NCI-H2029 (cell line): ENCODE results near the gene PTPN22.
A peak's percentile ranks its signal among the peaks of the same experiment; 100 is the strongest.
"Not testable (repeated sequence)": the region's sequence is repeated elsewhere in the genome, so short reads cannot be mapped to it uniquely, and the experiment has no call there.

ENCODE experiments used
- DNase-seq: peaks from one replicate; lab custom pipeline; 2025; lab: John Stamatoyannopoulos, UW

The PTPN22 gene

DNA sequence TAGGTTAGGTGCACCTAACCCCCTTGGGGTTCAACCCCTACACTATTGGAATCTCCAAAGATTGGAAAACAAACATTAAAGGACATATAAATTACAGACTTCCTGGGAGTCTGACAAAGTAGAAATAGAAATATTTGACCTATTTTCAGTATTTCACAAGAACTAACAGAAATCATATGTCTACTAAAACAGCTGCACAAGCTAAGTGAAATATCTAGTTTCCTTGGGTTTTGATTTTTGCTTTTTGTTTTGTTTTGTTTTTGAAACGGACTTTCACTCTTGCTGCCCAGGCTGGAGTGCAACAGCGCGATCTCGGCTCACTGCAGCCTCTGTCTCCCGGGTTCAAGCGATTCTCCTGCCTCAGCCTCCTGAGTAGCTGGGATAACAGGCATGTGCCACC is 18.8 kb downstream of the PTPN22 start:
- not testable (repeated sequence) for DNase-seq

DNA sequence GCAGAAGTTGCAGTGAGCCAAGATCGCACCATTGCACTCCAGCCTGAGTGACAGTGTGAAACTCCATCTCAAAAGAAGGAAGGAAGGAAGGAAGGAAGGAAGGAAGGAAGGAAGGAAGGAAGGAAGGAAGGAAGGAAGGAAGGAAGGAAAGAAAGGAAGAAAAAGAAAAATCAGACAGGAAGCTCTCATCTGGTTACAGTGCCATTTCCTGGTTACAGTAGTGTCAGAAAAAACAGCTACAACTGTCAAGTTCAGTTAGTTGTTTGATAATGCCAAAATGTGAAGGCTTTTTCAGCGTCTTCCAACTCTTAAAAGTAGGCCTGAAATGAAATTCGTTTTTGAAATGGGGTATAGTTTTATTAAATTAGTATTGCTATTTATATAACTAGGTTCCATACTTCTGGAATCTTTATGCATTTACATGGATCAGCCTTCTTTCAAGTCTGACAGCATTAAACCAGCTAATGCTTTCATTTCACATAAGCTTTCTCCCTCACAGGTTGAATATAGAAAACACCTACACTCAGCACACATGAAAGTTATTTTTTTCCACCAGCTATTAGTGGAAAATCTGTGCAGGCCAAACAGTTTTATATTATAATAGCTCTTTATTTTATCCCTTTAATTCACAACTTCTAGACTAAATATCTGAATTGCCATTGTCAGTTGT is 21.2 kb downstream of the PTPN22 start:
- DNase-seq: no peak

DNA sequence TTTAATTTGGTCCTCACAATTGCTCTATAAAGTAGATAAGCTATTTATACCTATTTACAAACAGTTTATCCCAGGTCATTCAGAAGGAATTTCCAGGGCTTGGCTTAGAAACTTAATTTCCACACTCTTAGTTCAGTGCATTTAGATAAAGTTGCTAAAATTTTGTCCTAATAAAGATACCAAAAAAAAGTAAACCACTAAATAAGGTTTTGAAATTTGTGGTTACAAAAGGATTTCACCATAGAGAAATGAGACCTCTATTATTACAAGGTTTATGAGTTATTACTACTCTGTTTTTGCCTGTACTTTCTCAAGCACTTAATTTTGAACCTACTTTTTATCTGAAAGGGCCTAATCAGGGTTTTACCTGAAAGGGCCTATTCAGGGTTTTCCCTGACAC is 22.4 kb downstream of the PTPN22 start:
- DNase-seq: no peak

DNA sequence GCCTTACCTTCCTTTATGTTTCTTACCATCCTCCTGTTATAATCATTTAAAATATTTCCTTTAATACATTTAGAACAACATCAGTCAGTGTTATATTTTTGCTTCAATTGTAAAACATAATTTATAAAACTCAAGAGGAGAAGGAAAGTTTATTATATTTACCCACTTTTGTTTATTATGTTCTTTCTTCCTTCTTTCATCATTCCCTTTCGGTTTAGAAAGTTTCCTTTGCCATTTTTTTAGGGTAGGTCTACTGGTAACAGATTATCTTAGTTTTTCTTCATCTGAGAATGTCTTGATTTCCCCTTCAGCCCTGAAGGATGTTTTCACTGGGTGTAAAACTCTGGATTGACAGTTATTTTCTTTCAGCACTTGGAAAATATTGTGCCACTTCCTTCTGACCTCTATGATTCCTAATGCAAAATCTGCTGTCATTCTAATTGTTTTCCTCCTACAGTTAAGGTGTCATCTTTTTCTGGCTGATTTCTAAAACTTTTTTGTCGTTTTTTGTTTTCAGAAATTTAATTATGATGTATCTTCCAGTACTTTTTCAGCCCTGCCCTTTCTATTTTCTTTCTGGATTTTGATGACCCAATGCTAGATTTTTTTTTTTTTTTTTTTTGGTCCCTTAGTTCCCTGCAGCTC is 25.0 kb downstream of the PTPN22 start:
- no peak for DNase-seq

DNA sequence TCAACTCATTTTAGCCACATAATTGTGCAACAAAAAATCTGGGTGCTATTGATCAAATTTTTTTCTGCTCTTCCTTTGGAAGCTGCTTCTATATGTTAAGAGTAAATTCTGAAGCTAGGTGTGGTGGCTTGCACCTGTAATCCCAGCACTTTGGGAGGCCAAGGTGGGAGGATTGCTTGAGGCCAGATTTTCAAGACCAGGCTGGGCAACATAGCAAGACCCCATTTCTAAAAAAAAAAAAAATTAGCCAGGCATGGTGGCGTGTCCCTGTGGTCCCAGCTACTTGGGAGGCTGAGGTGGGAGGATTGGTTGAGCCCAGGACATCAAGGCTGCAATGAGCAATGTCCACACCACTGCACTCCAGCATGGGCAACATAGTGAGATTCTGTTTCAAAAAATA is 35.0 kb downstream of the PTPN22 start:
- no peak for DNase-seq

DNA sequence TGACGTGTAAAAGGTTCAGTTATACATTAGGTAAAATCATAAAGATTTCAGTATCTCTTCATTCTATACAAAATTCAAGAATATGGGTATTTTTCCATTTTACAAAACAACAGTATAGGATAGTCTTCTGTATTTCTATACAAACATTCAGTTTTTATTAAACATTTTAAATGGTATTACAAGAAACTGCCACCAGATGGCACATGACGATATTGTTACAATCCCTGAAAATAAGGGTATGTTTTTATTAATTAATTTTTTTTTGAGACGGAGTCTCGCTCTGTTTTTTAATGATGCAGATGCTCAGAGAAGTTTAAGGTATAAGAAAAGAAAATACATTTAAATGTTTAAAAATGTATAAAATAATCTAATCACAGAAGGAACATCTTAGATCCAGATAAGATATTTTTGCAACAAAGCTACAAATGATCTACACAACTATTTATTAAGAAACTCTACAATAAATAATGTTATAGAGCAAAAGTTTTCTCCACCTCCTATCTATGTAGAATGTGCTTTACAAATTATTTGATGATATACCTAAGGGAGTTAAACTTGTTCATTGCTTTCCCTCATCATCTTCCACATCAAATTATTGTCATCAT is 35.7 kb downstream of the PTPN22 start:
- DNase-seq: peak; percentile 12

DNA sequence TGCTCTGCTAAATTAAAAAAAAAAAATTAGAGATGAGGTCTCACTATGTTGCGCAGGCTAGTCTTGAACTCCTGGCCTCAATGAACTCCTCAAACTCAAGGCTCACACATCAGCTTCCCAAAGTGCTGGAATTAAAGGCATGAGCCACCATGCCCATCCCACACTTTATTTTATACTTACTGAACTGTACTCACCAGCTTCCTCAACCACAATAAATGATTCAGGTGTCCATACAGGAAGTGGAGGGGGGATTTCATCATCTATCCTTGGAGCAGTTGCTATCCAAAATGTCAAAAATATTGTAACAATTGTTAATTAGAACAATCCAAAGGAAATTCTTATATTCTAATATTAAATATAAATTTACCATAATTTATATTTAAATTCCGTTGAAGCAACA is 36.8 kb downstream of the PTPN22 start:
- DNase-seq: no peak

DNA sequence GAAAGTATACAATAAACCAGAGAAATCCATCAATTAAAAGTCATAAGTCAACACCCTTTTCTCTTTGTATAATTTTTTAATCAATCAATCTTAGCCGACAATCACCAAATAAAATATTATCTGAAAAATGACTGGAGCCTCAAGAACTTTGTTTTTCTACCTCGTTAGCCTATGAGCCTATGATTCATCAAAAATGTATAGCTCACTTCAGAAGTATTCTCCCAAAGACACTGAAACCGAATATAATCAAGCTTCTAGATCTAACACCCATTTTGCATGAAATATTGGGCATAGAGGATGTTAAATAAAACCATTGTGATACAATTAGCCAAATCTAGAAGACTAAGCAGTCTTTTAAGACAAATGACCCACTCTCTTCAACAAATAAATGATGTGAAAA is 41.5 kb downstream of the PTPN22 start:
- DNase-seq: no peak

DNA sequence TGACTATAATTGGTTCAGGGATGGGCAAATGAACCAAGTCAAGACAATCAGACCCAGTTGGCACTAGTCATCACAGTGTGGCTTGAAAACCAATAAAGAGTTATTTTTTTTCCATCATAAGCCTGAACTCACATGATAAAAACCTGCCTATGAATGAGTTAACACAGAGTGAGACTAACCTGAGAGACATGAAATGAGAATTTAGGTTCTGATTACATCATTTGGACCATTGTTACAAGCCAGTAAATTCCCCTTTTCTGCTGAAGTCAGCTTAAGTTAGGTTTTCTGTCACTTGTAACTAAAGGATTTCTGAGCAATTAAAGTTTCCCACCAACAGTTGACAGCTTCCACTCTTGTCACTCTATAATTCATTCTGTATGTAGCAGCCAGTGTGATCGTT is 49.6 kb downstream of the PTPN22 start:
- no peak for DNase-seq

DNA sequence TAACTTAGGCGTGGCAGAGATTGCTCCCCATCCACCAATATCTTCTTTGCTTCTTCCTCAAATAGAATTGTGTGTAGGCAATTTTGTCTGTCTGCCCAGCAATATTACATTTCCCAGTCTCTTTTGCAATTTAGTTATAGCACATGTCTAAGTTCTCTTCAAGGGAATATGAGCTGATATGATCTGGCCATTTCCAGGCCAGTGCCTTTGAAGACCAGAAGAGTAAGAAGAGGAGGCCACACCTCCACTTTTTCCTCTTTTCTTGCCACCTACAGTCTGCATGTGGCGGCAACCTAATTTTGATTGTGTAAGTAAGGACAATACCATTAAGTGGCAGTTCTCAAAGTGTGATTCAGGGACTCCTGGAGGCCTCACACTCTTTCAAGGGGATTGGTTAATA is 52.9 kb downstream of the PTPN22 start:
- no peak for DNase-seq

DNA sequence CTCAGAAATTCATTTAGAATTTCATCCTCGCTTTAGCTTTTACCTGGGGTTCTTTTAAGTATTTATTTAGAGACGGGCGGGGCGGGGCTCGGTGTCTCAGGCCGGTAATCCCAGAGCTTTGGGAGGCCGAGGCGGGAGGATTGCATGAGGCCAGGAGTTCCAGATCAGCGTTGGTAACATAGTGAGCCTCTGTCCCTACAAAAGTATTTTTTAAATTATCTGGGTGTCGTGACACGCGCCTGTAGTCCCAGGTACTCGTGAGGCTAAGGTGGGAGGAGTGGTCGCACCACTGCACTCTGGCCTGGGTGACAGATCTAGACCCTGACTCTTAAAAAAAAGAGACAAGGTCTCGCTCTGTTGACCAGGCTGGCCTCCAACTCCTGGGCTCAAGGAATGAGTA is 58.3 kb downstream of the PTPN22 start:
- no peak for DNase-seq

DNA sequence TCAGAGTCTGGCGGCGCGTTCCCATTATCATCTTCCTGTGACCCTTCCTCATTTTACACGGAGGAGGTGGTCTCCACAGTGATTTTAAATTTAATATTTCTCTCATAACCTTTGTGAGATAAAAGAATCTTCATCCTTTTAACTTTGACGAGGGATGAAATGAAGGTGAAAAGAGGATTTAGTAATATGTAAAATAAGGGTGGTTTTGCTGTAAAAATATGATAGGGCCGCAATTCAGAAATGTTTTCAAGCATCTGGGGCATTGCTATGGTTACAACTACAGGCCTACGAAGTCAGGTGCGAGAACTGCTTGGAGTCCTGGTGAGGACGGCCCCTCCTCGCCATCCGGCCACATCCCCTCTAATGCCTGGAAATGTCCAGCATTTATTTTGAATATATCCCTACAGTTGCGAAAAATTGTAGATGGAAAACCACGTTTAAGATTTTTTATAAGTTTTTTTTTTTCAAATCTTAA is 58.8 kb downstream of the PTPN22 start:
- no peak for DNase-seq

DNA sequence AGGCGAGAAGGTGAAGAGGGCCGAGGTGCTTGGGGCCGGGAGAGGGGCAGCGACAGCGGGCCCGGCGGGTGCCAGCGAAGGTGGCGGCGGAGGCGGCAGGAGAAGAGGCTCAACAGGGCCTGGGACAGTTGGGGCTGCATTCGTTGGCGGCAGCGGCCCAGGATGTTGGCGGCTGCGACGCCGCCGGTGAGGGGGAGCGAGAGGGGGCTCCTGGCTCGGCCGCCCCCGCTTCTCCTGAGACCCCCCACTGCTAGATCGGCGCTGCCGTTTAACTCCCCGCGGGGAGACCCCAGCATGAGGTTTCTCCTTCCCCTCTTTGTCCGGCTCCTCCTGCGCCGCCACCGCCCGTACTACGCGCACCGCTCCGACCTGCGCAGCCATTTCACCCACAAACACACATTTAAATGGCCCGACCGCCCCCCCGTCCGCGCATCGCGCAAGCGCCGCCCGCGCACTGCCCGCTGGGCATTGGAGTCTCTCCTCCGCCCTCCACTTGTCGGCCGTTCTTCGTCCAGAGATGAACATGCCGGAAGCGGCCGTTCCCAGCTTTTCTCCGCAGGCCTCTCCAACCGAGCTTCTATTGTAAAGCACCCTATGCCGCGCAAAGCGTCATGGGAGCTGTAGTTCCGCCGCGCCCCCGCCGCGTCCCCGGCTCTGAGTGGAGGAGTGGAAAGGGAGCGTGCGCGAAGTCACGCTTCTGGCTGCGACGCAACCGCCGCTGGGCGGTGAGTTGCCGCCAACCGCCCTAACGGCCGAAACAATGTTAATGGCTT is 59.4 kb downstream of the PTPN22 start, which contains the start of gene RSBN1:
RSBN1 (minus strand) TSS at position 589 of the 773 bp plus-strand sequence; CDS start at position 525, 64 bp downstream.
- peak; percentile 98 for DNase-seq

DNA sequence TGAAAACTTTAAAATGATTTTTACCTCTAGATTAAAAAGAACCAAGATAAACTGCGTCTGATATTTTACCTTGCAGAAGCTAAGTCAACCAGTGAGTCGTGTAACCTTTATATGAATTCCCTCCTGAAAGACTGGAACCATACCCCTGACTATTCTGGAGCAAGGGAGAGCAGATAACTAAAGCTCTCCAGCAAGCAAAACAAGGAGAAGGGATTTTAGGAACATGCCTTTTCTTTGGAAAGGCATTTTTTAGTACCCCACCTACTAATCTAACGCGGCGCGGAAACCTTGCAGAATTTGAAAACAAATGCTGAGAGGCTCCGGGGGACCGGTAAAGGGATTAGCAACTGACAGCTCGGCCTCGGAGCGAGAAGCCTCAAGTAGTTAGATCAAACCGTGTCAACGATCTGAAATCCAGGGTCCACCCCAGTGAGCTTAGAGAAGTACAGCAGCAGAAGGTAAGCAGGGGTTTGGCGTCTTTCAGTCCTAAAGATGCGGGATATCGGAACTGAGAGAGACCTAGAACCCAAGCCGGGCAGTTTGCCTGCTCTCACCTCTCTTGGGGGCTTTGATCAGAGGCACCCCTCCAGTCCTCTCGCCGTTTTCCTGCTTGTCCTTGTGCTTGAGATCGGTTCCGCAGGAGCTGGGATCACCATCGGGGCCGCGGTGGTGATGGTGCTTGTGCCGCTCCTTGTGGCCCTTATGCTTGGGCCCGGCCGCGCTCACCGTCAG is 60.2 kb downstream of the PTPN22 start:
- DNase-seq: no peak

DNA sequence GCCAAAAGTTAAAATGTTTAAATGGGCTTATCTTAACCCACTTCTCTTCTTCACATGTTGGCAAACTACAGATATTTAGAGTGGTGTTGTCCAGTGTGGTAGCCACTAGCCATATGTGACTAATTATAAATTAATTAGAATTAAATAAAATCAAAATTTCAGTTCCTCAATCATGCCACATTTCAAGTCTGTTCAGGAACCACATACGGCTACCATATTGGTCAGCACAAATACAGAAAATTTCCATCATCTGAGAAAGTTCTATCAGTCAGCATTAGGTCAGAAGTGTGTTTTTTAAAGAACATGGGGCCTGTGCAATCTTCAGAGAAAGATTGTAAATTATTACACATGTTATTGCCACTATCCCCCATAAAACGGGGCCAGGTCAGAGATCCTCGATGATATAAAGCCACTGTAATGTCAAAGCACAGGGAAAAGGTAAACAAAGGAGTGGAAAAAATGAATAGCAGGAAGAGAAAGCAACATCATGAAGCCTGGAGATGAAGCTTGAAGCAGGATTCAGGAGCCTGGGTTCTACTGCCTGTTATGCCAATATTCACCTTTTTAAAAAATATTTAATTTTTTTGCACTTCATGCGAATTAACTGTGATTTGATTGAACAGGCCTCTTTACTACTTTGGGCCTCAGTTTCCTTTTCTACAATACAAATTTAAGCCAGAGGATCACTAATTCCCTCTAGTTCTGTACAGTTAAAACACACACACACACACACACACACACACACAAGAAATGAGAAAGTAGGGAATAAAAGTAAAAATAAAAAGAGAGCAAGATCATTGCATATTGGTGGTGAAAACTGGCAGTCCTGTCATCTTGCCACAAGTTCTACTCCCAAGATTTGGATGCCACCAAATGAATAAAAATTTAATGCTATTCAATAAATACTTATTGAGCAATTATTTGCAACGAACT is 61.6 kb downstream of the PTPN22 start:
- DNase-seq: no peak

DNA sequence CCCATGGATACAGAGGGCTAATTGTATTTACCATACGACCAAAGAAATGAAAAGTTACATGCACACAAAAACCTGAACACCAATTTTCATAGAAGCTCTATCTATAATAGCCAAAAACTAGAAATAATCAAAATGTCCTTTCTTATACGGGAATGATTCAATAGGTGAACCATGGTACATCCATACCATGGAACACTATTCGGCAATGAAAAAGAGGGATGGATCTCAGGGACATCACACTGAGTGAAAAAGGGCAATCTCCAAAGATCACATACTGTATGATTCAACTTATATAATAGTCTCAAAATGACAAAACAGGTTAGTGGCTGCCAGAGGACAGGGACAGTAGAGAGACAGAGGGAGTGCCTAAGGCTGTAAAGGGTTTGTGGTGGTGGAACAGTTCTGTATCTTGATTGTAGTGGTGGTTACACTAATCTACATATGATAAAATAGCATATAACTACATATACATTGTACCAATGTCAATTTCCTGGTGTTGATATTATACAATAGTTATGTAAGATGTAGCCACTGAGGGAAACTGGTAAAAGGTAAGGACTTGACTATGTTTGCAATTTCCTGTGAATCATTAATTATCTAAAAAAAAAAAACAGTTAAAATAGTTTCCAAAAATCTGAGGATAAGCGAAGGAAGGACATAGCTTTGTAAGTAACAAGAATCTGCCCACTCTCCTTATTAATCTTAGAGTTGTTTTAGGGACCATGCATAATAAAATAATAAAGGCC is 62.9 kb downstream of the PTPN22 start:
- DNase-seq: no peak

DNA sequence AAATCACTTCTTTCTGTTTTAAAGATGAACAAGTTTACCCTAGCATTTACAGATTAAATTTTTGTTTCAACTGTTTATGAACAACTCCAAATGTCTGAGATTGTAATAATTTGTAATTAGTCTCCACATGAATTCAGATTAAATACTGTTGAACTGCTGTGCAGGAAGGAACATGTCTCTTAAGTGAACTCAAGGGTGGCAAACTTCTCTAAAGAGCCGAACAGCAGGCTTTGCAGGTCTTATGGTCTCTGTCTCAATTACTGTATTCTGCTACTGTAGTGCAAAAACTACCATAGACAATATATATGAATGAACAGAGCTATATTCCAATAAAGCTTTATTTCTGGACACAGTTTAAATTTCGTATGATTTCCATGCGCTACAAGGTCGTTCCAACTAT is 65.9 kb downstream of the PTPN22 start:
- no peak for DNase-seq

DNA sequence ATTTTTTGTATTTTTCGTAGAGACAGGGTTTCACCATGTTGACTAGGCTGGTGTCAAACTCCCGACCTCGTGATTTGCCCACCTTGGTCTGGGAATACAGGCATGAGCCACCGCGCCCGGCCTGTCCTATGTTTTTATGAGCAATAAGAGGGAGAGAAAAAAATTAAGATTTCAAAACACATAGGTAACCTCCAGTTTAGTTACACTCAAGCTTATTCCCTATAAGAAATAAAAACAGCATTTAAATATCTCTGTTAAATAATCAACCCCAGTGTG is 66.3 kb downstream of the PTPN22 start:
- DNase-seq: no peak

DNA sequence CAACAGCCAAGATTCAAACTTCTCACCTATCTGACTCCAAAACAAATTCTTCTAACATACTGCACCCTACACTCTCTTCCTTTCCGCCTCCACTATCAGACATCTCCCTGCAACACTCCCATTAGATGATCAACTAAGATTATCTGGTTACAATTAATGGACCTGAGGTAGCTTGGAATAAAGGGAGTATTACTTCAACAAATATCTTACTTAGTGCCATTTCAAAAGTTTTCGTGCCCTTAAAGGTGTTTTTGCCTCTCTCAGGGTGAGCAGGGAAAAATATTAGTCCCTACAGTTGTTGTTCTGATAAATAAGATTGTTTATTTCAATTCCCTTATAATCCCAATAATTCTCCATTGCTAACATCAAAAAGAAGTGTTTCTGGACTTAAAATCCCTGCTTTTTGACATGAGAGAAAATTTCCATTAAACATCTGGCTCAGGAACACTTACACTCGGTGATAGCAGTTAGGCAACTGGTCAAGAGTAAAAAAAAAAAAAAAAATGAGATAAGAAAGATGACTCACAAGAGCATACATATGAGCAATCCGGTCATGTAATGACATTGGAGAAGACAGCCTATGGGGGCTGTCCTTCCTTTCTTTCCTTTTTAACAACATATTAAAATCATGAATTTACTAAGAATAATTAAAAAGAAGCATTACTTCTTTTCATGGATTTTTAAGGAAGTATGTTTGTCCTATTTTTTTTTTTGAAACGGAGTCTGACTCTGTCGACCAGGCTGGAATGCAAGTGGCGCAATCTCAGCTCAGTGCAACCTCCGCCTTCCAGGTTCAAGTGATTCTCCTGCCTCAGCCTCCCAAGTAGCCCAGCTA is 66.9 kb downstream of the PTPN22 start:
- no peak for DNase-seq
